Left renal cortex interstitium (tissue), 4 donors: ENCODE data around the gene CCSAP. TPM values are rescaled to one million over a fixed set of nuclear protein-coding genes. Genes with fewer than 3 reads are reported as not detected.
"Not testable (repeated sequence)": the region's sequence is repeated elsewhere in the genome, so short reads cannot be mapped to it uniquely, and the experiment has no call there.

ENCODE experiments used
- DNase-seq, 4 donors: peaks; one replicate each; pipeline ENCODE4 v3.0.0-alpha.2; 2013; ENCODE audit warnings: low read depth in 4 of 4, low spot score in 2 of 4, missing footprints in 1 of 4
- polyA plus RNA-seq, 4 donors: library from polyadenylated mRNA; unstranded; fragments of 120-200 nt; gene quantifications; one replicate each; pipeline ENCODE4 v1.2.1, GENCODE V29; 2013; ENCODE audit not compliant: insufficient read length in 4 of 4

Gene CCSAP
- polyA plus RNA-seq, 4 donors = 8.3 to 10.9 (median 9.1) TPM

GRCh38 chr1:229327765-229328164 is 15.1 kb downstream of the CCSAP start:
- not testable (repeated sequence) for DNase-seq

- DNase-seq = no peak
Measured at GRCh38 chr1:229326601-229327000, 16.2 kb downstream of the CCSAP start.

GRCh38 chr1:229325853-229326487 is 16.9 kb downstream of the CCSAP start:
- DNase-seq = peak in 3 of 4 donors; percentile 17 to 41 (median 33)

GRCh38 chr1:229325401-229325800 is 17.4 kb downstream of the CCSAP start:
- DNase-seq = peak in 3 of 4 donors; percentile 4 to 11 (median 4)

- DNase-seq = no peak
Measured at GRCh38 chr1:229323885-229324553, 18.8 kb downstream of the CCSAP start.

GRCh38 chr1:229323201-229323600 is 19.6 kb downstream of the CCSAP start:
- no peak for DNase-seq

- no peak for DNase-seq
Measured at GRCh38 chr1:229319487-229319886, 23.4 kb downstream of the CCSAP start.

GRCh38 chr1:229318056-229318455 is 24.8 kb downstream of the CCSAP start:
- DNase-seq = no peak

- DNase-seq = no peak
Measured at GRCh38 chr1:229316166-229316565, 26.7 kb downstream of the CCSAP start.

- no peak for DNase-seq
Measured at GRCh38 chr1:229310833-229311232, 32.0 kb downstream of the CCSAP start.

- DNase-seq = no peak
Measured at GRCh38 chr1:229309684-229310083, 33.2 kb downstream of the CCSAP start.

GRCh38 chr1:229309074-229309473 is 33.8 kb downstream of the CCSAP start:
- DNase-seq = no peak

GRCh38 chr1:229305392-229305791 is 37.5 kb downstream of the CCSAP start:
- DNase-seq = no peak

GRCh38 chr1:229303855-229304254 is 39.0 kb downstream of the CCSAP start:
- no peak for DNase-seq

GRCh38 chr1:229302740-229303139 is 40.1 kb downstream of the CCSAP start:
- DNase-seq = no peak

- DNase-seq = no peak
Measured at GRCh38 chr1:229300099-229300757, 42.6 kb downstream of the CCSAP start.

- DNase-seq = no peak
Measured at GRCh38 chr1:229298887-229299503, 43.9 kb downstream of the CCSAP start.

- no peak for DNase-seq
Measured at GRCh38 chr1:229298420-229298819, 44.4 kb downstream of the CCSAP start.

GRCh38 chr1:229297746-229298145 is 45.1 kb downstream of the CCSAP start:
- no peak for DNase-seq

GRCh38 chr1:229296541-229296941 is 46.3 kb downstream of the CCSAP start:
- no peak for DNase-seq

GRCh38 chr1:229295745-229296144 is 47.1 kb downstream of the CCSAP start:
- no peak for DNase-seq
